Right forelimb (tissue), 1 donor: ENCODE results near the gene PLA2G2A.
A peak's percentile ranks its signal among the peaks of the same experiment; 100 is the strongest.
"Not testable (repeated sequence)": the region's sequence is repeated elsewhere in the genome, so short reads cannot be mapped to it uniquely, and the experiment has no call there.

Source experiments
- DNase-seq: peaks from one replicate; pipeline ENCODE4 v3.0.0-alpha.2; 2018

The PLA2G2A gene, protein sequence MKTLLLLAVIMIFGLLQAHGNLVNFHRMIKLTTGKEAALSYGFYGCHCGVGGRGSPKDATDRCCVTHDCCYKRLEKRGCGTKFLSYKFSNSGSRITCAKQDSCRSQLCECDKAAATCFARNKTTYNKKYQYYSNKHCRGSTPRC

DNA sequence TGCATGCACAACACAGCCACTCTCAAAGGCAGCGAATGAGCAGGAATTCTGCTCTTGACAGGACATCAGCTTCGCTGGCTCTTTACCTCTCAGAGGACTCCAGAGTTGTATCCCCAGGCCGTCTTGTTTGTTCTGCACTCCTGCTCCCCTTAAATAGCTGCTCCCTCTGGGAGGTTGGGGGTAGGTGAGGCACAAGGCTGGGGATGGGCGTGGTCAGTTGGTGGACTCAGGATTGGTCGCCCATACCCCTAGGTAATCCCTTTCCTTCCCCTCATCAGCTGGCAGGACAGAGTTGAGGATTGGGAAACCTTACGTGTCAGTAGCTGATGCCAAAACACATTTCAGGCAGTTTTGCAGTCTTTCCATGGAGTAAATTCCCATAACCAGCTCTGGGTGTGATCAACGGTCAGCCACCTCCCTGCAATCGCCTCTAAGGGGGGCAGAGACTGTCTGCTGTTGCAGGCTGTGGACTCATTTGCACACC lies at the start of gene PLA2G2A:
Gene PLA2G2A, minus strand, starts transcription at position 125 of the 484 bp plus-strand sequence. CDS start 845 bp downstream, outside the sequence.
- no peak for DNase-seq

DNA sequence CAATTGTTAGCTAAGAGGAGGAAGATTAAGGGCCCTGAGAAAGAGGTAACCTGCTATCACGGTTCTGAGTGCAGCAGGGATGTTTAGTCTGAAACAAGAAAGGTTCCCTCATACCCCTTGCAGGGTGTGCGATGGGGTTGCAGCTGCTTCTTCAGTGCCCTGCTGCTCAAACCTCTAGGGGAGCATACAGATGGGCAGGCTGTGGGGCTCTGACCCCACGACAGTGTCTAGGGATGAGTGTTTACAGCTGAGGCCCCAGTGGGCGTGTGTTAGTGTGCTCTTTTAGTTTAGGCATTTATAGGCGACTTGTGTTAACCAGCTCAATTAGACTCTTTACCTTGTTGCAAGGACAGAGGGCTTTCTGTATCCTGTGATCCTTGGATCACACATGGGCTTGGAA lies 49.3 kb upstream of the PLA2G2A start:
- no peak for DNase-seq

DNA sequence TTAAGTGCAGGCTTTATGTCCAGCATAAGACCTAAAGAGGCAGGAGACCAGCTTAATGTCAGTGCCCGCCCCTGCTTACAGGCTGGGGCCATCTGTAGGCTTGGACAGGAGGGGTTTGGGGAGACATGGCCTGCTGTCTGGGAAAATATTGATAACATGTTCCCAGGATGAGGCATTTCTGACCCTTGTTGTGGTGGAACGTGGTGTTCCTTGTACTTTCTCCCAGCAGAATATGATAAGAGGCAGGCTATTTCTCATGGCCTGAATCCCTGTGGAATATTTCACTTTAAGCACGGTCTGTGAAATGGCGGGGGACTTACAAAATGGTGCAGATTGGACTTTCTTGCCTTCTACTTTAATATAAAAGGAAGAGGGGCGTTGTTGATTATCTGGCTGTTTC lies 48.7 kb upstream of the PLA2G2A start:
- DNase-seq: no peak

GRCh38 chr1:20017741-20018140 lies 38.3 kb upstream of the PLA2G2A start:
- no peak for DNase-seq

- no peak for DNase-seq
Observed at GRCh38 chr1:20014153-20014552, 34.7 kb upstream of the PLA2G2A start.

GRCh38 chr1:20010016-20010415 lies 30.6 kb upstream of the PLA2G2A start:
- no peak for DNase-seq

GRCh38 chr1:20009212-20009611 lies 29.8 kb upstream of the PLA2G2A start:
- no peak for DNase-seq

DNA sequence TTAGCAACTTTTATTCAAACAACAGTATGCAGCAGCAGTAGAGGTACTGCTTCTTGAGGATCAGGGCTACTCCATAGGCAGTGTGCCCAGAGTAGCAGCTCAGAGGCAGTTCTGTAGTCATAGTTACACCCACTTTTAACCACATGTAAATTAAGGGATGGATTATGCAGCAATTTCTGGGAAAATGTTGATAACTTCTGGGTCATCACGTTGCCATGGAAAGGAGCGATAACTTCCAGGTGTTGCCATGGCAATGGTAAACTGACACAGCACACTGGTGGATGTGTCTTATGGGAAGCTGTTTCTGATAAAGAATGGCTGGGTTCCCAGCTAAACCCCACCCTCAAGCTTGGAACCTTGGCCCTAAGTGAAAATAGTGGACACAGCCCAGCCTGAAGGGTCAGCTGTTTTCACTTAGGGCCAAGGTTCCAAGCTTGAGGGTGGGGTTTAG lies 29.0 kb upstream of the PLA2G2A start:
- no peak for DNase-seq

DNA sequence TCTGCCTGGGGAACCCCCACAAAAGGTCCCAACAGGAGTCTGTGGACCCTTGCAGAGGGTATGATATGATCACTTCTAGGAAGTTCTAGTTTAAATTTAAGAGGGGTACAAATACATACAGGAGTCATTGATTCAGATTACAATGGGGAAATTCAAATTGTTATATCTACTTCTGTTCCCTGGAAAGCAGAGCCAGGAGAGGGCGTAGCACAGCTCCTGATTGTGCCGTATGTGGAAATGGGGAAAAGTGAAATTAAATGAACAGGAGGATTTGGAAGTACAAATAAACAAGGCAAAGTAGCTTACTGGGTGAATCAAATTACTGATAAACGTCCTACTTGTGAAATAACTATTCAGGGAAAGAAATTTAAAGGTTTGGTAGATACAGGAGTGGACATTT lies 19.4 kb upstream of the PLA2G2A start:
- DNase-seq: not testable (repeated sequence)

- no peak for DNase-seq
Observed at GRCh38 chr1:19990689-19991088, 11.3 kb upstream of the PLA2G2A start.

- DNase-seq: not testable (repeated sequence)
Observed at GRCh38 chr1:19990182-19990582, 10.8 kb upstream of the PLA2G2A start.

- no peak for DNase-seq
Observed at GRCh38 chr1:19988267-19989006, 9.0 kb upstream of the PLA2G2A start.

DNA sequence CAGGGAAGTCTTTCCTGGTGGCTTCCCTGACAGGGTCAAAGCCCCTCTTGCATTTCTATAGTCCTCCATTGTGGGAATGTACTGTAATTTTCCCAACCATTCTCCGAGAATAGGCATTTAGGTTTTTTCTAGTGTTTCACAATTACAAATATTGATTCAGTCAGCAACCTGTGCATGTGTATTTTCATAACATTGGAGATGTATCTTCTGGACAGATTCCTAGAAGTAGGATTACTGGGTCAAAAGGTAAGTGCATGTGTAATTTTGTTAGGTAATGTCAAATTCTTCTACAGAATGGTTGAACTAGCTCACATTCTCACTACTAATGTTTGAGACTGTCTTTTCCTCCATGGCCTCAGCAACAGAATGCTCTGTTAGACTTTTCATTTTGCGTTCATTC lies 8.3 kb upstream of the PLA2G2A start:
- DNase-seq: no peak

DNA sequence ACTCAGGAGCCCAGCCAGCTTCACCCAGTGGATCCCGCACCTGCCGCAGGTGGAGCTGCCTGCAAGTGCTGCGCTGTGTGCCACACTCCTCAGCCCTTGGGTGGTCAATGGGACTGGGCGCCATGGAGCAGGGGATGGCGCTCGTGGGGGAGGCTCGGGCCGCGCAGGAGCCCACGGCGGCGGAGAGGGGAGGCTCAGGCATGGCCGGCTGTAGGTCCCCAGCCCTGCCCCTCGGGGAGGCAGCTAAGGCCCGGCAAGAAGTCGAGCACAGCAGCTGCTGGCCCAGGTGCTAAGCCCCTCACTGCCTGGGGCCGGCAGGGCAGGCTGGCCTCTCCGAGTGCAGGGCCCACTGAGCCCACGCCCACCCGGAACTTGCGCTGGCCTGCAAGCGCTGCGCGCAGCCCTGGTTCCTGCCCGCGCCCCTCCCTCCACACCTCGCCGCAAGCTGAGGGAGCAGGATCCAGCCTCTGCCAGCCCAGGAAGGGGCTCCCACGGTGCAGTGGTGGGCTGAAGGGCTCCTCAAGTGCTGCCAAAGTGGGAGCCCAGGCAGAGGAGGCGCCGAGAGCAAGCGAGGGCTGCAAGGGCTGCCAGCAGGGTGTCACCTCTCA lies 5.1 kb upstream of the PLA2G2A start:
- DNase-seq: not testable (repeated sequence)

- DNase-seq: no peak
Observed at GRCh38 chr1:19981507-19982312, 2.3 kb upstream of the PLA2G2A start.

- DNase-seq: no peak
Observed at GRCh38 chr1:19981170-19981506, 1.7 kb upstream of the PLA2G2A start.

- no peak for DNase-seq
Observed at GRCh38 chr1:19980314-19980713, 896 bp upstream of the PLA2G2A start.

- no peak for DNase-seq
Observed at GRCh38 chr1:19978143-19978542, 1.3 kb downstream of the PLA2G2A start.

- DNase-seq: no peak
Observed at GRCh38 chr1:19976317-19977003, 3.0 kb downstream of the PLA2G2A start.

DNA sequence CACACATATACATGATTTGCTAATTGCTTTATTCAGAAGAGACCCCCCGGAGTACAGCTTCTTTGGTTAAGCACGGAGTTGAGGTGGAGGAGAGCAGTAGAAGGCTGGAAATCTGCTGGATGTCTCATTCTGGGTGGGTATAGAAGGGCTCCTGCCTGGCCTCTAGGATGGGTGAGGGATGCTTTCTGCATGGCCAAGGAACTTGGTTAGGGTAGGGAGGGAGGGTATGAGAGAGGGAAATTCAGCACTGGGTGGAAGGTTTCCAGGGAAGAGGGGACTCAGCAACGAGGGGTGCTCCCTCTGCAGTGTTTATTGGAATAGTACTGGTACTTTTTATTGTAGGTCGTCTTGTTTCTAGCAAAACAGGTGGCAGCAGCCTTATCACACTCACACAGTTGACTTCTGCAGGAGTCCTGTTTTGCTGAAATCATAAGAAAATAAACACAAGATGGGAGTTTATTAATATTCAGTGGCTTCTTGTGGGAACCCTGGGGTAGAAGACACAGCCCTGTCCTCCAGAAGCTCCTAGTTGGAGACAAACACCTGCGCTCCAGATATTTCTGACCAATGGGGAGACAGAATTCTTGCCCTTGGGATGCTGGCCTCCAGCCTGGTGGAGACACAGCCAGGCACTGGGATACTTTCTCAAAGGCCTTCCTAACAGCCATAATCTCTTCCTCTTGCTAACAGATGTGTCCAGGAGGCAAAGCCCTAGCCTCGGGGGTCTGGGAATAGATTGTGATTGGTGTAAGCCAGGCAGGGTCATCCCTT lies 3.8 kb downstream of the PLA2G2A start:
- DNase-seq: no peak

DNA sequence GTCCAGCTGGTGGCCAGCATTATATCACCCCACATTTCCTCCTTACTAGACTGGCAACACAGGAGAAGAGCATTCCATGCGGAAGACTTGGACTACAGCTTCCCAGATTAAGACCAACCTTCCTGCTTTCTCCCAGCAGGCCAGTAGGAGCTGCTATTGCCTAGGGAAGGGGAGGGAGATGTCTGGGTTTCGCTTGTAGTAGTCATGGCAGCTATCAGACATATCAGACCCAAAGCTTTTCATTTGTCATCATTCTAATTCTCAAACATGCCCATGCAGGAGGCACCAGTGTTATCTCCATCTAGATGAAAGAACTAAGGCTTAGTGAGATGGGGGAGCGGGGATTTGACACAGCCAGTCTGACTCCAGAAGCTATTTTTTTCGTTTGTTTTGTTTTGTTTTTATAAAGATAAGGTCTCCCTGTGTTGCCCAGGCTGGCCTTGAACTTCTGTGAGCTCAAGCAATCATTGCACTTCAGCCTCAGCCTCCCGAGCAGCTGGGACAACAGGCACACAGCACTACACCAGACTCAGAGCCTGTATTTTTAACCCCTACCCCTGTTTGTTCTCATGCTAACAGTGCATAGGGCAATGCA lies 4.5 kb downstream of the PLA2G2A start:
- DNase-seq: peak; percentile 59
